PFSK-1 (cell line): ENCODE measurements around the gene CHRNA1.

Experiments used
- POLR2AphosphoS5 ChIP-seq: IDR thresholded peaks from 2 replicates; pipeline ENCODE4 v1.6.1; 2012; ENCODE audit warnings: low read depth, mild to moderate bottlenecking, control low read depth, low read length, moderate library complexity
- SIN3A ChIP-seq: IDR thresholded peaks from 2 replicates; pipeline ENCODE4 v1.6.1; 2012; ENCODE audit warnings: mild to moderate bottlenecking, low read length, moderate library complexity, borderline replicate concordance; ENCODE audit not compliant: insufficient read depth
- TAF1 ChIP-seq: IDR thresholded peaks from 2 replicates; pipeline ENCODE4 v1.6.1; 2012; ENCODE audit warnings: low read length, control low read depth, borderline replicate concordance; ENCODE audit not compliant: insufficient read depth

- TF ChIP-seq TAF1 (no peak), SIN3A (no peak), POLR2AphosphoS5 (no peak)
Measured at GRCh38 chr2:174711206-174711605, 53.1 kb downstream of the CHRNA1 start.
